ENCODE data around the gene FARP1. TPM values are rescaled to one million over a fixed set of nuclear protein-coding genes. Genes with fewer than 3 reads are reported as not detected.

FARP1 gene
- total RNA-seq, 1 experiment from 2014 or later = not detected

GRCh38 chr13:98385606-98386005 is 242.7 kb downstream of the FARP1 start:
- no peaks in the 10 kb centered on the region for H3K79me2 ChIP-seq (ENCODE audit: low read length)
- no peaks in the 10 kb centered on the region for H4K20me1 ChIP-seq (ENCODE audit: insufficient read depth, low read depth, low read length)
- no peak overlapping the region for H3K4me2 ChIP-seq (ENCODE audit: low read depth, low read length, poor library complexity, severe bottlenecking)
- no peaks in the 10 kb centered on the region for H3K36me3 ChIP-seq (ENCODE audit: insufficient read depth, low read length)
- no peaks in the 10 kb centered on the region for H3K4me1 ChIP-seq (ENCODE audit: low read length)
- no peak overlapping the region for H2AFZ ChIP-seq (ENCODE audit: low read length)
- DNase-seq = no peak
- H3K9ac ChIP-seq (ENCODE audit: low read length) = no peak overlapping the region
- H3K27ac ChIP-seq (ENCODE audit: low read length) = no peak overlapping the region
- no peaks in the 10 kb centered on the region for H3K9me3 ChIP-seq (ENCODE audit: low read length)
- no peaks in the 10 kb centered on the region for H3K9me2 ChIP-seq (replicated peaks; ENCODE audit: insufficient read depth, low read length)
- no peaks in the 10 kb centered on the region for H3K27me3 ChIP-seq (ENCODE audit: low read length)
- H3K4me3 ChIP-seq (ENCODE audit: low read length) = no peak overlapping the region

DNA sequence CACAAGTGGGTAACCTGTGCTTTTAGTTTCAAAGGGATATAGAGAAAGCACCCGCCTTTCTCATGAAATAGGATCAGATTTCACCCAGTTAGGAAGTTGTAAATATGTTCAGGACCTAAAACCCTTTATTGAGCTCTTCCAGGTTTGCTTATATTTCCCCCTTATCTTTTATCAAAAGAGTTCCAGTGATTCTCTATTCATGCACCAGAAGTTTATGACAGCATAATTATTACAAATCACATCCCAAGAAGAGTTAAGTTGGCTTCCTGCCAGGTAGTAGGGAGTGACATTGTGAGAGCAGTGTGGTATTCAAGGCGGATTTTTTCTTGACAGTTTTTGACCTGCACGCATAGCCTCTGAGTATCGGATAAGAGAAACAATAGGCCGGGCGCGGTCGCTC is 243.7 kb downstream of the FARP1 start:
- H3K9me3 ChIP-seq (ENCODE audit: low read length) = no peaks in the 10 kb centered on the region
- no peak for DNase-seq
- H3K4me2 ChIP-seq (ENCODE audit: low read depth, low read length, poor library complexity, severe bottlenecking) = no peak overlapping the region
- H2AFZ ChIP-seq (ENCODE audit: low read length) = no peak overlapping the region
- no peaks in the 10 kb centered on the region for H3K79me2 ChIP-seq (ENCODE audit: low read length)
- H3K4me3 ChIP-seq (ENCODE audit: low read length) = no peak overlapping the region
- no peak overlapping the region for H3K9ac ChIP-seq (ENCODE audit: low read length)
- no peak overlapping the region for H3K27ac ChIP-seq (ENCODE audit: low read length)
- no peaks in the 10 kb centered on the region for H3K36me3 ChIP-seq (ENCODE audit: insufficient read depth, low read length)
- H4K20me1 ChIP-seq (ENCODE audit: insufficient read depth, low read depth, low read length) = no peaks in the 10 kb centered on the region
- H3K9me2 ChIP-seq (replicated peaks; ENCODE audit: insufficient read depth, low read length) = no peaks in the 10 kb centered on the region
- no peaks in the 10 kb centered on the region for H3K4me1 ChIP-seq (ENCODE audit: low read length)
- no peaks in the 10 kb centered on the region for H3K27me3 ChIP-seq (ENCODE audit: low read length)

DNA sequence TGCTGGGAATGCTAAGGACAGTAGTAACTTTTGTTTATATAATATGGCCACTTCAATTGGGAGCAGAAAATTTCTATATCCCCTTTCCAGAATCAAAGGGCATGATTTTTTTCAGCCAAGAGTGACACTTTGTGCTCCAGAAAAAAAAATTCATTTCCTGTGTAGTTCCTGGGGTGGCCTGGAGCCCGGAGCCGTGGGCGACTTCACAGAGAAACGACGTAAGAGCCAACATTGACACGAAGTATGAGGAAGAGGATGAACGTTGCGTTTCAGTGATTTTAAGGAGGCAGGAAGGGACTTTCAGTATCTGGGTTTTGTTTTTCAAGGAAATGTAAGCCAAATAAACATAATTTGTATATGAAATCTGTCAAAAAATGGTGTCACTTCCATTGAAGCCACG is 246.4 kb downstream of the FARP1 start:
- Histone ChIP-seq H2AFZ (ENCODE audit: low read length) (no peak overlapping the region), H3K4me3 (ENCODE audit: low read length) (no peak overlapping the region), H3K36me3 (ENCODE audit: insufficient read depth, low read length) (no peaks in the 10 kb centered on the region), H3K4me2 (ENCODE audit: low read depth, low read length, poor library complexity, severe bottlenecking) (no peak overlapping the region), H4K20me1 (ENCODE audit: insufficient read depth, low read depth, low read length) (no peaks in the 10 kb centered on the region), H3K4me1 (ENCODE audit: low read length) (no peaks in the 10 kb centered on the region), H3K9me2 (replicated peaks; ENCODE audit: insufficient read depth, low read length) (no peaks in the 10 kb centered on the region), H3K9me3 (ENCODE audit: low read length) (no peaks in the 10 kb centered on the region), H3K9ac (ENCODE audit: low read length) (no peak overlapping the region), H3K27ac (ENCODE audit: low read length) (no peak overlapping the region), H3K27me3 (ENCODE audit: low read length) (no peaks in the 10 kb centered on the region), H3K79me2 (ENCODE audit: low read length) (no peaks in the 10 kb centered on the region)
- DNase-seq = no peak

- Histone ChIP-seq H3K4me2 (ENCODE audit: low read depth, low read length, poor library complexity, severe bottlenecking) (no peak overlapping the region), H3K27me3 (ENCODE audit: low read length) (no peaks in the 10 kb centered on the region), H3K27ac (ENCODE audit: low read length) (no peak overlapping the region), H3K4me3 (ENCODE audit: low read length) (no peak overlapping the region), H2AFZ (ENCODE audit: low read length) (no peak overlapping the region), H3K36me3 (ENCODE audit: insufficient read depth, low read length) (no peaks in the 10 kb centered on the region), H3K9me2 (replicated peaks; ENCODE audit: insufficient read depth, low read length) (no peaks in the 10 kb centered on the region), H3K9me3 (ENCODE audit: low read length) (no peaks in the 10 kb centered on the region), H3K4me1 (ENCODE audit: low read length) (no peaks in the 10 kb centered on the region), H3K9ac (ENCODE audit: low read length) (no peak overlapping the region), H3K79me2 (ENCODE audit: low read length) (no peaks in the 10 kb centered on the region), H4K20me1 (ENCODE audit: insufficient read depth, low read depth, low read length) (no peaks in the 10 kb centered on the region)
- no peak for DNase-seq
Observed at GRCh38 chr13:98390086-98390715, 247.3 kb downstream of the FARP1 start.

GRCh38 chr13:98393873-98394272 is 251.0 kb downstream of the FARP1 start:
- no peaks in the 10 kb centered on the region for H3K9me2 ChIP-seq (replicated peaks; ENCODE audit: insufficient read depth, low read length)
- H3K27me3 ChIP-seq (ENCODE audit: low read length) = no peaks in the 10 kb centered on the region
- no peak overlapping the region for H3K4me2 ChIP-seq (ENCODE audit: low read depth, low read length, poor library complexity, severe bottlenecking)
- H3K4me3 ChIP-seq (ENCODE audit: low read length) = no peak overlapping the region
- no peaks in the 10 kb centered on the region for H3K79me2 ChIP-seq (ENCODE audit: low read length)
- DNase-seq = no peak
- no peaks in the 10 kb centered on the region for H3K9me3 ChIP-seq (ENCODE audit: low read length)
- H3K36me3 ChIP-seq (ENCODE audit: insufficient read depth, low read length) = no peaks in the 10 kb centered on the region
- no peaks in the 10 kb centered on the region for H3K4me1 ChIP-seq (ENCODE audit: low read length)
- H2AFZ ChIP-seq (ENCODE audit: low read length) = no peak overlapping the region
- no peak overlapping the region for H3K9ac ChIP-seq (ENCODE audit: low read length)
- H3K27ac ChIP-seq (ENCODE audit: low read length) = no peak overlapping the region
- no peaks in the 10 kb centered on the region for H4K20me1 ChIP-seq (ENCODE audit: insufficient read depth, low read depth, low read length)

DNA sequence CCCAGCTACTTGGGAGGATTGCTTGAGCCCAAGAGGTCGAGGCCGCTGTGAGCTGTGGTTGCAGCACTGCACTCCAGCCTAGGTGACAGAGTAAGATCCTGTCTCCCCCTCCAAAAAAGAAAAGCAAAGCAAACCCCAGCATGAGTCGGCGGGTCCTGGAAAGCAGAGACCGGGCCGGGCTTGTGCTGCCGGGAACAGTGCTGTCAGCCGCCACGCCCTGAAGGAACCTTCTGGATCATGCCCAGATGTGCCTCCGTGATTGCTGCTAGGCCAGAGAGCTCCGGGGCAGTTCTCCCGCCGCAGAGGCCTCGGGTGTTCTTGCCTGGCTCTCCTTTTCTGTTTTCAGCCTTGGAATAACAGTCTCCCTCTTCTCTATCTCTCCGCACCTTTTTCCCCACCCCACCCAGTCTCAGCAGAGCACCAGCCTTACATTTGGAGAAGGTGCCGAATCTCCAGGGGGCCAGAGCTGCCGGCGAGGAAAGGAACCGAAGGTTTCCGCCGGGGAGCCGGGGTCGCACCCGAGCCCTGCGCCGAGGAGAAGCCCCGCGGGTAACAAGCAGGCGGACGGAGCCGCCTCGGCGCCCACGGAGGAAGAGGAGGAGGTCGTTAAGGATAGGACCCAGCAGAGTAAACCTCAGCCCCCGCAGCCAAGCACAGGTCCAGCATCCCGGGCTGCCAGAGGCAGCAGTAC is 252.1 kb downstream of the FARP1 start:
- no peaks in the 10 kb centered on the region for H3K9me2 ChIP-seq (replicated peaks; ENCODE audit: insufficient read depth, low read length)
- no peak overlapping the region for H3K4me2 ChIP-seq (ENCODE audit: low read depth, low read length, poor library complexity, severe bottlenecking)

GRCh38 chr13:98396071-98396710 is 253.3 kb downstream of the FARP1 start:
- no peak for DNase-seq
- no peak overlapping the region for H3K4me2 ChIP-seq (ENCODE audit: low read depth, low read length, poor library complexity, severe bottlenecking)

More for the DNA sequence above, 252.1 kb downstream of the FARP1 start:
- Histone ChIP-seq H3K79me2 (ENCODE audit: low read length) (no peaks in the 10 kb centered on the region), H3K27ac (ENCODE audit: low read length) (no peak overlapping the region), H3K36me3 (ENCODE audit: insufficient read depth, low read length) (no peaks in the 10 kb centered on the region), H3K9me3 (ENCODE audit: low read length) (no peaks in the 10 kb centered on the region), H2AFZ (ENCODE audit: low read length) (no peak overlapping the region), H3K4me3 (ENCODE audit: low read length) (no peak overlapping the region), H3K27me3 (ENCODE audit: low read length) (no peaks in the 10 kb centered on the region), H3K9ac (ENCODE audit: low read length) (no peak overlapping the region), H4K20me1 (ENCODE audit: insufficient read depth, low read depth, low read length) (no peaks in the 10 kb centered on the region), H3K4me1 (ENCODE audit: low read length) (no peaks in the 10 kb centered on the region)
- no peak for DNase-seq

GRCh38 chr13:98397221-98397620 is 254.3 kb downstream of the FARP1 start:
- no peak overlapping the region for H2AFZ ChIP-seq (ENCODE audit: low read length)
- no peak overlapping the region for H3K4me3 ChIP-seq (ENCODE audit: low read length)
- H3K9me2 ChIP-seq (replicated peaks; ENCODE audit: insufficient read depth, low read length) = no peaks in the 10 kb centered on the region
- H4K20me1 ChIP-seq (ENCODE audit: insufficient read depth, low read depth, low read length) = no peaks in the 10 kb centered on the region
- H3K36me3 ChIP-seq (ENCODE audit: insufficient read depth, low read length) = no peaks in the 10 kb centered on the region
- no peak overlapping the region for H3K4me2 ChIP-seq (ENCODE audit: low read depth, low read length, poor library complexity, severe bottlenecking)
- no peak overlapping the region for H3K27ac ChIP-seq (ENCODE audit: low read length)
- no peaks in the 10 kb centered on the region for H3K9me3 ChIP-seq (ENCODE audit: low read length)
- no peaks in the 10 kb centered on the region for H3K79me2 ChIP-seq (ENCODE audit: low read length)
- no peak overlapping the region for H3K9ac ChIP-seq (ENCODE audit: low read length)
- no peak for DNase-seq
- H3K27me3 ChIP-seq (ENCODE audit: low read length) = no peaks in the 10 kb centered on the region
- H3K4me1 ChIP-seq (ENCODE audit: low read length) = no peaks in the 10 kb centered on the region

More at GRCh38 chr13:98396071-98396710, 253.3 kb downstream of the FARP1 start:
- H3K9ac ChIP-seq (ENCODE audit: low read length) = no peak overlapping the region
- H3K79me2 ChIP-seq (ENCODE audit: low read length) = no peaks in the 10 kb centered on the region
- no peaks in the 10 kb centered on the region for H3K4me1 ChIP-seq (ENCODE audit: low read length)
- no peaks in the 10 kb centered on the region for H3K9me3 ChIP-seq (ENCODE audit: low read length)
- H4K20me1 ChIP-seq (ENCODE audit: insufficient read depth, low read depth, low read length) = no peaks in the 10 kb centered on the region
- H3K9me2 ChIP-seq (replicated peaks; ENCODE audit: insufficient read depth, low read length) = no peaks in the 10 kb centered on the region
- H3K27ac ChIP-seq (ENCODE audit: low read length) = no peak overlapping the region
- no peak overlapping the region for H3K4me3 ChIP-seq (ENCODE audit: low read length)
- no peak overlapping the region for H2AFZ ChIP-seq (ENCODE audit: low read length)
- H3K27me3 ChIP-seq (ENCODE audit: low read length) = no peaks in the 10 kb centered on the region
- no peaks in the 10 kb centered on the region for H3K36me3 ChIP-seq (ENCODE audit: insufficient read depth, low read length)
